PFSK-1 (cell line): ENCODE measurements around the gene OGDHL.

Experiments
- FOXP2 ChIP-seq: optimal IDR thresholded peaks from 2 replicates; pipeline ENCODE3; 2011; ENCODE audit warnings: borderline replicate concordance, control low read depth, inconsistent platforms; ENCODE audit not compliant: insufficient read depth; ENCODE audit errors: extremely low read length, extremely low read depth
- POLR2AphosphoS5 ChIP-seq: IDR thresholded peaks from 2 replicates; pipeline ENCODE4 v1.6.1; 2012; ENCODE audit warnings: low read depth, mild to moderate bottlenecking, control low read depth, low read length, moderate library complexity
- REST ChIP-seq, 2 experiments: IDR thresholded peaks; 2 replicates each; pipeline versions ENCODE4 v1.6.1 to v1.8.0; 2011 to 2012; ENCODE audit warnings: low read depth in 2 of 2, low read length in 2 of 2, control low read depth in 1 of 2, inconsistent platforms in 1 of 2, mild to moderate bottlenecking in 1 of 2, moderate library complexity in 1 of 2; ENCODE audit not compliant: insufficient read depth in 1 of 2
- SIN3A ChIP-seq: IDR thresholded peaks from 2 replicates; pipeline ENCODE4 v1.6.1; 2012; ENCODE audit warnings: mild to moderate bottlenecking, low read length, moderate library complexity, borderline replicate concordance; ENCODE audit not compliant: insufficient read depth
- TAF1 ChIP-seq: IDR thresholded peaks from 2 replicates; pipeline ENCODE4 v1.6.1; 2012; ENCODE audit warnings: low read length, control low read depth, borderline replicate concordance; ENCODE audit not compliant: insufficient read depth

GRCh38 chr10:49749556-49750491 lies 12.3 kb downstream of the OGDHL start:
- TF ChIP-seq POLR2AphosphoS5 (no peak), TAF1 (no peak), SIN3A (no peak), REST (IDR thresholded peaks at IDR 0.05; ENCODE audit: insufficient read depth in 1 of 2, low read depth in 2 of 2, low read length in 2 of 2) (no peak), FOXP2 (no peak)
